ENCODE results near the gene ZNF85.
"Not testable (repeated sequence)": the region's sequence is repeated elsewhere in the genome, so short reads cannot be mapped to it uniquely, and the experiment has no call there.

Gene ZNF85

DNA sequence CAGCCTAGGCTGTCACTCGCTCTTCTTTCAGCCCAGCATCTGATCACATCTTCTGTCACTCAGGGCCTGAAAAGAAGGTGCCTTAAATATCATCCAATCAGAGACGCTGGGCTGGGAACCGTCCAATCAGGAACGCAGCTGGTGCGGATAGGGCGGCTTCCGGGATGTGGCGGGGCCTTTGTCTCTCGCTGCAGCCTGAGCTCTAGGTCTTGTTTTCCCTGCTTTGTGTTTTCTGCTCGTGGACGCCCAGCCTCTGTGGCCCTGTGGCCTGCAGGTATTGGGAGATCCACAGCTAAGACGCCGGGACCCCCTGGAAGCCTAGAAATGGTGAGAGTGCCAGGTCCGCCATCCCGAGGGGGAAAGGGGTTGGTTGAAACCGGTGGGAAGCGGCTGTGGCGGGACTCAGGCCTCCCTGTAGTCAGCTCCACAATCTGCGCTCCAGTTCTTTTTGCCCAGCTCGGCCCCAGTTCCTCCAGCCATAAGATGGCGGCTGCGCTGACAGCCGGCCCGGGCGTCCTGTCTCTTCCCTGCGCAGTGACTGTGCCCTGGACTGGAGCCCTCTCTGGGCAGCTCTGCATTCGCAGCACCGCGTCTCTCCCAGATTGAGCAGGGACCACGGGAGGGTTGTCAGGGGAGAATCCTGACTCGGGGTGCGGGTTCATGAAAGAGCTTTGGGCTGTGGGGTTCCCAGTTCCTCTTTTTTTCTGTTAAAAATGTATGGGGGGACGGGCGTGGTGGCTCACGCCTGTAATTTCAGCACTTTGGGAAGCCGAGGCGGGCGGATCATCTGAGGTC, at the start of gene ZNF85:
Gene ZNF85, plus strand, starts transcription at position 175 of the 795 bp plus-strand sequence. Its CDS starts 150 bp downstream, at position 325.
- POLR2A ChIA-PET (ENCODE audit: low non-redundant PET) = no interaction called here
- peak within 1 kb of the TSS; percentile 95 for H3K27ac ChIP-seq
- CTCF ChIA-PET = no interaction called here
- DNase-seq (ENCODE audit: low spot score) = peak; percentile 86
- TF ChIP-seq, protein P1, sequence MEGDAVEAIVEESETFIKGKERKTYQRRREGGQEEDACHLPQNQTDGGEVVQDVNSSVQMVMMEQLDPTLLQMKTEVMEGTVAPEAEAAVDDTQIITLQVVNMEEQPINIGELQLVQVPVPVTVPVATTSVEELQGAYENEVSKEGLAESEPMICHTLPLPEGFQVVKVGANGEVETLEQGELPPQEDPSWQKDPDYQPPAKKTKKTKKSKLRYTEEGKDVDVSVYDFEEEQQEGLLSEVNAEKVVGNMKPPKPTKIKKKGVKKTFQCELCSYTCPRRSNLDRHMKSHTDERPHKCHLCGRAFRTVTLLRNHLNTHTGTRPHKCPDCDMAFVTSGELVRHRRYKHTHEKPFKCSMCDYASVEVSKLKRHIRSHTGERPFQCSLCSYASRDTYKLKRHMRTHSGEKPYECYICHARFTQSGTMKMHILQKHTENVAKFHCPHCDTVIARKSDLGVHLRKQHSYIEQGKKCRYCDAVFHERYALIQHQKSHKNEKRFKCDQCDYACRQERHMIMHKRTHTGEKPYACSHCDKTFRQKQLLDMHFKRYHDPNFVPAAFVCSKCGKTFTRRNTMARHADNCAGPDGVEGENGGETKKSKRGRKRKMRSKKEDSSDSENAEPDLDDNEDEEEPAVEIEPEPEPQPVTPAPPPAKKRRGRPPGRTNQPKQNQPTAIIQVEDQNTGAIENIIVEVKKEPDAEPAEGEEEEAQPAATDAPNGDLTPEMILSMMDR (conservative IDR thresholded peaks at IDR 0.05; ENCODE audit: low read depth) = no peak

DNA sequence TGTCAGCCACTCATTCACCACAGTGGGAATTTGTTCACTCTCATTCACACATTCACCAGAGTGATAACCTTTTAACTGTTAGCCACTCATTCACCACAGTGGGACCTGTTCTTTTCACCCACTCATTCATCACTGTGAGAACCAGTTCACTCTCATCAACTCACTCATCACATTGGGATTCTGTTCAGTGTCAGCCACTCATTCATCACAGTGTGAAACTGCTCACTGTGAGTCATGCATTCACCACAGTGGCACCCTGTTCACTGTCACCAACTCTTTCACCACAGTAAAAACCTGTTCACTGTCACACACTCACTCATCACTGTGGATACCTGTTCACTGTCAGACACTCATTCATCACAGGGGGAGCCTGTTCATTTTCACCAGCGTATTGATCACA, 43.5 kb upstream of the ZNF85 start:
- ChIA-PET CTCF (no interaction called here), POLR2A (ENCODE audit: low non-redundant PET) (no interaction called here)
- TF ChIP-seq, protein P1 (conservative IDR thresholded peaks at IDR 0.05; ENCODE audit: low read depth) = no peak
- H3K27ac ChIP-seq = no peak overlapping the region
- no peak for DNase-seq (ENCODE audit: low spot score)

DNA sequence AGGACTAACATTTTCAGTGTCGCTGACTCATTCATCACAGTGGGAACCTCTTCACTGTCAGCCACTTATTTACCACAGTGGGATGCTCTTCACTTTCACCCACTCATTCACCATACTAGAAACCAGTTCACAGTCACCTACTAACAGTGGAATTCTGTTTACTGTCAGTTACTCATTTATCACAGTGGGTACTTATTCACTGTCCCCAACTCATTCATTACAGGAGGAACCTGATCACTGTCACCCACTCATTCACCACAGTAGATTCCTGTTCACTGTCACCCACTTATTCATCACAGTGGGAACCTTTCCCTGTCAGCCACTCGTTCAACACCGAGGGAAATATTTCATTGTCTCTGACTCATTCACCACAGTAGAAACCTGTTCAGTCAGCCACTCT, 10.1 kb upstream of the ZNF85 start:
- CTCF ChIA-PET = no interaction called here
- no peak overlapping the region for H3K27ac ChIP-seq
- POLR2A ChIA-PET (ENCODE audit: low non-redundant PET) = no interaction called here
- TF ChIP-seq, protein P1 (conservative IDR thresholded peaks at IDR 0.05; ENCODE audit: low read depth) = no peak
- DNase-seq (ENCODE audit: low spot score) = no peak

DNA sequence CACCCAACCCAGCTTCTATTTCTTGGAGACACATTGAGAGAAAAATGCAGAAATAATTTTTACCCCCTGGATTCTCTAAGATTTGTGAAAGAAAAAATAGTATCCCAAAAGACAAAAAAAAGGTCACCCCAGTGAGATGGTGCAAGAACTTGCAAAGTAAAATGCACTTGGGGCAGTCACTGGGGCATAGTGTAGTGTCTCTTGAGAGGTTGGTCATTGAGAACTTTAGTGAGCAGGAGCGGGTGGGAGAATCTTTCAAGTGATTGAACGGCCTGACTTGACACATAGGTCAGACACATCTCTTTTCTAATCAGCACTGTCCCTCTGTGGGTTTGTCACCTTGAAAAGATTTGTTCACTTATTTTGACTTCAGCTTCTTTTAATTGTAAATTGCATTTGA, 2.4 kb downstream of the ZNF85 start:
- no peak overlapping the region for H3K27ac ChIP-seq
- ChIA-PET CTCF (no interaction called here), POLR2A (ENCODE audit: low non-redundant PET) (no interaction called here)

DNA sequence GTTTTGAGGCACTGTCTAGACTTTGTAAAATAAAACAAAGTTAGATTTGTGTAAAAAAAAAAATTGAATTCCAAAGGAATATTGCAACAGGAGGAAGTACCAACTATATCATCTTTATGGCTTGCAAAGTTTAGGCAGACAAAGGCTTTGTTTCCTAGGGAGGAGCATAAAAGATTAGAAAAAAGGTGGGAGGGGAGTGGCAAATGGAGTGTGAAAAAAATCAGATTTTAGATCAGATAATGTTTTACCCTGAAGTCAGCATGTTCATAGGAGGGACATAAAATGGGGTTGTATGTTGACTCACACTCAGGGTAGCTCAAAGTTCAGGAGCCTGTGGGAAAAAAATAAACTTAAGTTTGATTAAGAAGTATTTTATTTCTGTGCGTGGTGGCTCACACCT, 3.7 kb downstream of the ZNF85 start:
- no peak for DNase-seq (ENCODE audit: low spot score)
- no peak overlapping the region for H3K27ac ChIP-seq
- TF ChIP-seq, protein P1 (conservative IDR thresholded peaks at IDR 0.05; ENCODE audit: low read depth) = no peak
- ChIA-PET POLR2A (ENCODE audit: low non-redundant PET) (no interaction called here), CTCF (no interaction called here)

More for the DNA sequence above, 2.4 kb downstream of the ZNF85 start:
- TF ChIP-seq, protein P1 (conservative IDR thresholded peaks at IDR 0.05; ENCODE audit: low read depth) = no peak
- no peak for DNase-seq (ENCODE audit: low spot score)

DNA sequence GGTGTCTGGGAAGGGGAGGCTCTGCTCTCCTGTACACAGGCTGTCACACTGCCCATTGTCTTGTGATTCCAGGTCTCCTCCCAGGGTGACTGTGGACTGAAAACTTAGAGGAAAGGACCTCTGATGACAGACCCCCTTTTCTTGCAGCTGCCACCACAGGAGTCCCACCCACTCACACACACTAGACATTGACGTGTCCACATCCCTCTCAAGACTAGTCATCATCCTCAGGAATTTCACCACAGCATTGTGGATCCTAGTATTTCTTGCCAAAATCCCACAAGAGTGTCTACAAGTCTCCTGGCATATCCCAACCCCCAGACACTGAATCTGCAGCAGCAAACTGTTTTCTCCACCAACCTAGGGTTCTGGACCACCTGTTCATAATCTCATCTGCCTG, 5.3 kb downstream of the ZNF85 start:
- TF ChIP-seq, protein P1 (conservative IDR thresholded peaks at IDR 0.05; ENCODE audit: low read depth) = no peak
- POLR2A ChIA-PET (ENCODE audit: low non-redundant PET) = no interaction called here
- CTCF ChIA-PET = no interaction called here
- no peak for DNase-seq (ENCODE audit: low spot score)
- H3K27ac ChIP-seq = no peak overlapping the region

DNA sequence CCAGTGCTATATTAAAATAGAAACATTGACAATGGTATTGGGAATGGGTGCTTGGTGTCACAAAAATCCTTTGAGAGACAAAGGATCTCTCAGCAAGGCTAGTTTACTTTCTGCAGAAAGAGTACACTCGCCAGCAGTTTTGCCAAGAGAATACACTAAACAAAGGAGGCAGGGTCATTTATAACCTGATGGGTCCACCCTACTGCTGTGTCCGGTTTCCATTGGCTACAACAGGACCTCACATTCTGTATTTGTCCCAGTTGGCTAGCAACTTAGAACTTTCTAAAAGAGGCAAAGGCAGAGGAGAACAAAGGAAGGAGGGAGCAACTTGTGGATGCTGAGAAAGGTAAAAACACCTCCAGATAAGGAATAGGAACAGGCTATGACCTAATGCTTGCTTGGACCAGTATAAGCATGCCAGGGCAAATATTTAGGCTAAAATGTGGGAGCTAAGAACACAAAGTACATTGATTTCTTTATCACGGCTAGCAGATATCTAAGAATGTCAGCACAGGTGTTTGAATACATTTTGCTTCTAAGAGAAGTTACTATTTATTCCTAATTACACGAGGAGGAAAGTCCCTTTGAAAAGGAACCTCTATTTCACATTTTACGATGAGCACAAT, 13.4 kb downstream of the ZNF85 start:
- H3K27ac ChIP-seq; CTCF ChIA-PET; POLR2A ChIA-PET (ENCODE audit: low non-redundant PET); DNase-seq (ENCODE audit: low spot score): not testable (repeated sequence)

DNA sequence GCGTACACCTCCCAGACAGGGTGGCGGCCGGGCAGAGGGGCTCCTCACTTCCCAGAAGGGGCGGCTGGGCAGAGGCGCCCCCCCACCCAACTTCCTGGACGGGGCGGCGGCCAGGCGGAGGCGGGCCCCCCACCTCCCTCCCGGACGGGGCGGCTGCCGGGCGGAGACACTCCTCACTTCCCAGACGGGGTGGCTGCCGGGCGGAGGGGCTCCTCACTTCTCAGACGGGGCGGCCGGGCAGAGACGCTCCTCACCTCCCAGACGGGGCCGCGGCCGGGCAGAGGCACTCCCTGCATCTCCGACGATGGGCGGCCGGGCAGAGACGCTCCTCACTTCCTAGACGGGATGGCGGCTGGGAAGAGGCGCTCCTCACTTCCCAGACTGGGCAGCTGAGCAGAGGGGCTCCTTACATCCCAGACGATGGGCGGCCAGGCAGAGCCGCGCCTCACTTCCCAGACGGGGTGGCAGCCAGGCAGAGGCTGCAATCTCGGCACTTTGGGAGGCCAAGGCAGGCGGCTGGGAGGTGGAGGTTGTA, 29.6 kb downstream of the ZNF85 start:
- POLR2A ChIA-PET (ENCODE audit: low non-redundant PET); H3K27ac ChIP-seq; CTCF ChIA-PET; DNase-seq (ENCODE audit: low spot score): not testable (repeated sequence)

Measured in RWPE1 (cell line).